GM19099 (cell line): ENCODE results near the gene DNAJC30.
A peak's percentile ranks its signal among the peaks of the same experiment; 100 is the strongest.

ENCODE experiments used
- POLR2A ChIP-seq: IDR thresholded peaks from 3 replicates; pipeline ENCODE4 v1.6.1; 2011; ENCODE audit warnings: low read depth; ENCODE audit not compliant: insufficient read length; ENCODE audit errors: extremely low read depth

DNAJC30 gene

DNA sequence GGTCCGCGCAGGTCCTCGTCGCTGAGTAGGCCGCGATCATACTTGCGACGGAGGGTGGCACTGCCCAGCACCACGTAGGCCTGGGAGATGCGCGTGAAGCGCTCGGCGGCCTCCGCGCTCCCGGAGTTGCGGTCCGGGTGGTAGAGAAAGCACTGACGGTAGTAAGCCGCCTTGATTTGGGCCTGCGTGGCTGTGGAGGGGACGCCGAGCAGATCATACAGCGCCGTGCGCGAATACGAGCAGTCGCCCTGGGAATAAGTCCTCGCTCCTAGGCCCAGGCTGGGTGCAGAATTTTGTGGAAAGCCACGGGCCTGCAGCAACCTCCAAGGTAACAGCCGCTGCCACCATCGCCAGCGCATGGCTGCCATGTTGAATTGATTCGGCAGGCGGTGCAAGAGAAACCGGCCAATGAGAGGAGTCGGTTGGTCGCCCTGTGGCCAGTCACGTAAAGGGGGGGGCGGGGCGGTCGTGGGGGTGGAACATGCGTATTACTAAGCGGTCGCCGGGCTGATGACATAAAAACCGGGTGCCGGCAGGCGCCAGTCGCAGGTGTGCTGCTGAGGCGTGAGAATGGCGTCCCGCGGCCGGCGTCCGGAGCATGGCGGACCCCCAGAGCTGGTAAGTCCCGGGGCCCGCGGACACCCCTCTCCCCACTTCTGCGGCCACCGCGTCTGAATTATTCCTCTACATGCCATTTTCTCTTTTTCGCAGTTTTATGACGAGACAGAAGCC lies at the start of gene DNAJC30, which contains the start of gene BUD23:
TSS of gene DNAJC30 (minus strand) at position 398 of the 732 bp plus-strand sequence. CDS start at position 368, 30 bp downstream.
TSS of gene BUD23 (plus strand) at position 542 of the 732 bp plus-strand sequence. CDS start at position 571, 29 bp downstream.
- TF ChIP-seq POLR2A = peak; percentile 93

DNA sequence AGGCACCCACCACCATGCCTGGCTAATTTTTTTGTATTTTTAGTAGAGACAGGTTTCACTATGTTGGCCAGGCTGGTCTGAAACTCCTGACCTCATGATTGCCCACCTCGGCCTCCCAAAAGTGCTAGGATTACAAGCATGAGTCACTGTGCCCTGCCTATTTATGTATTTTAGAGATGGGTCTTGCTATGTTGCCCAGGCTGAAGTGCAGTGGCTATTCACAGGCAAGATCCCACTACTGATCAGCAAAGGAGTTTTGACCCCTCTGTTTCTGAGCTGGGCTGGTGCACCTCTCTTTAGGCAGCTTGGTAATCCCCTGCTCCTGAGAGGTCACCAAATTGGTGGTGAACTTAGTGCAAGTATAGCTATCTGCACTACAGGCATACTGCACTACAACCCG lies 49.1 kb upstream of the DNAJC30 start:
- TF ChIP-seq POLR2A = no peak

DNA sequence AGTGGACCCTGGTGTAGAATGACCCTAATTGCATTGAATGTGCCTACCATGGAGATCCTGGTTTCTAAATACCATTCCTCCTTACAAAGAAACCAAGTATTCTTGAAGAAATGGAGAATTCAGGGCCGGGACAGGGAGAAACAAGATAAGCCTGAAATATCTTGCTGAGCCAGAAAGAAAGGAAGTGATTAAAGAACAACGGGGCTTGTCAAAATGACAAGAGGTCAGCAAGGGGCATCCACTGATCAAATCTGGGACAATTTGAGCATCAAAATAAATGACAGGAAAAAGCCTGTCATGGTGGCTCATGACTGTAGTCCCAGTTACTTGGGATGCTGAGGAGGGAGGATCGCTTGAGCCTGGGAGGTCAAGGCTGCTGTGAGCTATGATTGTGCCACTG lies 47.2 kb upstream of the DNAJC30 start:
- TF ChIP-seq POLR2A = no peak

DNA sequence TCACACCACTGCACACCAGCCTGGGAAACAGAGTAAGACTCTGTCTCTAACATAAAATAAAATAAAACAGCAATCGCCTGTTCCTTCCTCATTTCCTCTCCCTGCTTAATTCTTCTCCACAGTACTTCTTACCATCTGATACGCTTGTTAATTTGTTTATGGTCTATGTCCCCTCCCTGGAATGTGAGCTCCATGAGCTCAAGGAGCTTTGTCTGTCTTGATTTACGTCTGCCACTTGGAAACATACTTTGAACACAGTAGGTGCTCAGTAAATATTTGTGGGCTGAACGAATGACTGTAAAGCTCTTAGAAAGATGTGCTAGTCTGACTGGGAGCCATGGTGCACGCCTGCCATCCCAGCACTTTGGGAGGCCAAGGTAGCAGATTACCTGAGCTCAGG lies 45.3 kb upstream of the DNAJC30 start:
- no peak for TF ChIP-seq POLR2A

DNA sequence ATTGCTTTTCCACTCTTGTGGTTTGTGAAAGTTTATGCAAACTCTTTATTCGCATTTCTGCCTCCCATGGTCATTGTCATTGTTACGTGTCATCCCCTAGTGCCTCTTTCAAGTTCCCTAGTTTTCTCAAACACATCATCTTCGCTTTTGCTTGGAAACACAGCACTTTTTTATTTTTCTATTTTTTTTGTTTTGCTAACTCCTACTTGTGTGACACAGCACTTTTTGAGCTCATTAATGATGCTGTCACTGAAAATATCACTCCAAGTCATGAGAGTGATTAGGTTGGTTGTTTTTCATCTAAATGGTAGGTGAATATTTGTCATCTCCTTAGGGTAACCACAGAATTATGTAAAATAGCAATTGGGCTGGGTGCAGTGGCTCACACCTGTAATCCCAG lies 44.7 kb upstream of the DNAJC30 start:
- no peak for TF ChIP-seq POLR2A

DNA sequence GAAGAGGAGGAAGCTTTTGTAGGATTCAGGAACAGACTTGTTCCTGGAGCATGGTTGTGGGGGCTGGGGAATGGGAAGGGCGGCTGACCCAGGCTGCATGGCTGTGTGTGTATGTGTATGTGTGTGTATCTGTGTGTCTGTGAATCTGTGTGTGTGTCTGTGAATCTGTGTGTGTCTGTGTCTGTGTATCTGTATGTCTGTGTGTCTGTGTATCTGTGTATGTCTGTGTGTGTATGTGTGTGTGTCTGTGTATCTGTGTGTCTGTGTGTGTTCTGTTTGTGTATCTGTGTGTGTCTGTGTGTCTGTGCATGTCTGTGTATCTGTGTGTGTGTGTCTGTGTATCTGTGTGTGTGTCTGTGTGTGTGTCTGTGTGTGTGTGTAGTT lies 42.8 kb upstream of the DNAJC30 start:
- TF ChIP-seq POLR2A = no peak

DNA sequence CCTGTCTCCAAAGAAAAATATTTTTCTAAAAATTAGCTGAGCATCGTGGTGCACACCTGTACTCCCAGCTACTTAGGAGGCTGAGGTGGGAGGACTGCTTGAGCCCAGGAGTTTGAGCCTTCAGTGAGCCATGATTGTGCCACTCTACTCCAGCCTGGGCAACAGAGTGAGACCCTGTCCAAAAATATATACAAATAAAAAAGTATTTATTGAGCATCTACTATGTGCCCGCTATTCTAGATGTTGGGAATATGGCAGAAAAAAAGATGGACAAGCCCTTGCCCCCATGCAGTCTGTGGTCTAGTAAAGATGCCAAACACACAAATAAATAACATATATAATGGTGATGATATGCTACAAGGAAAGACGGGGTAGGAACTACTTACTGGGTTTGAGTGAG lies 40.6 kb upstream of the DNAJC30 start:
- no peak for TF ChIP-seq POLR2A

DNA sequence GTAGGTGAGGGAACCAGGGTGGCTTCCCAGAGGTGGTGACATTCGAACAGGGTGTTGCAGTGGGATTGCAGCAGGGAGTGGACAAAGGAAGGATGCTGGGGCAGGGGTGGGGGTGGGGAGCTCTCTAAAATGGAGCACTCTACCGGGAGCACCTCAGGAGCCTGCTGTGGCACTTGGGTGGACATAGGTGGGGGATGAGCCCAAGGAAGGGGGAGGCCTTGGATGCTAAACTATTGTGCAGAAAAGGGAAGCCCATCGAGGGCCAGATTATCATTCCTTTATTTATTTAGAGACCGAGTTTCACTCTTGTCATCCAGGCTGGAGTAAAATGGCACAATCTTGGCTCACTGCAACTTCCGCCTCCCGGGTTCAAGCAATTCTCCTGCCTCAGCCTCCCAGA lies 39.5 kb upstream of the DNAJC30 start:
- no peak for TF ChIP-seq POLR2A

DNA sequence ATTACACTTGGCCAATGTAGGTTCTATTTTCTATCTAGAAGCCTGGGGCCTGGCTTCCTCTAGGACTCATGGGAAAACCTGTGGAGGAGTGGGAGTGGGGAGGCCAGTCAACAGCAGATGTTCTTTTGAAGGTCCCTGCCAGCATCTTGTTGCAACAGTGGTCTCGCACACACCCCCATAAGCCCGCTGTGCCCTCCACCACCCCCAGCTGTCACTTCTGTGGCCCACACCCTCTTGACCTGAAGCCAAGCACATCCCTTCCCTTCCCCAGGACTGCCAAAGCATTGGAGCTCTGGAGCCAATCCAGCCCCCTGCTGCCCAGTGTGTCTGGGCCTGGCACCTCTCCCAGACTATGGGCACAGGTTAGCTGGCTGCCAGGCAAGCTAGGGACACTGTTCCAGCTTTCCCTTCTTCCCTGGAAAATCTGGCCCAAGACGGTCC lies 38.1 kb upstream of the DNAJC30 start:
- TF ChIP-seq POLR2A = no peak

DNA sequence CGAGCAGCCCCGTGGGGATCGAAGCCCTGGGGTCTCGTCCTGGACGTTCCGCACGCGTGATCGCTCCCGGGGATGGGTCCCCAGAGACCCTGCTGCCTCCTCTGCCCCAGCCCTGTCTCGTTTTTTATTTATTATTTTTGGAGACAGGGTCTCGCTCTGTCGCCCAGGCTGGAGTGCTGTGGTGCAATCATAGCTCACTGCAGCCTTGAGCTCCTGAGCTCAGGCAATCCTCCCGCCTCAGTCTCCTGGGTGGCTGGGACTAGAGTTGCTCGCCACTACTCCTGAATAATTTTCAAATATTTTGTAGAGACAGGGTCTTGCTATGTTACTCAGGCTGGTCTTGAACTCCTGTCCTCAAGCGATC lies 36.5 kb upstream of the DNAJC30 start:
- TF ChIP-seq POLR2A = no peak

DNA sequence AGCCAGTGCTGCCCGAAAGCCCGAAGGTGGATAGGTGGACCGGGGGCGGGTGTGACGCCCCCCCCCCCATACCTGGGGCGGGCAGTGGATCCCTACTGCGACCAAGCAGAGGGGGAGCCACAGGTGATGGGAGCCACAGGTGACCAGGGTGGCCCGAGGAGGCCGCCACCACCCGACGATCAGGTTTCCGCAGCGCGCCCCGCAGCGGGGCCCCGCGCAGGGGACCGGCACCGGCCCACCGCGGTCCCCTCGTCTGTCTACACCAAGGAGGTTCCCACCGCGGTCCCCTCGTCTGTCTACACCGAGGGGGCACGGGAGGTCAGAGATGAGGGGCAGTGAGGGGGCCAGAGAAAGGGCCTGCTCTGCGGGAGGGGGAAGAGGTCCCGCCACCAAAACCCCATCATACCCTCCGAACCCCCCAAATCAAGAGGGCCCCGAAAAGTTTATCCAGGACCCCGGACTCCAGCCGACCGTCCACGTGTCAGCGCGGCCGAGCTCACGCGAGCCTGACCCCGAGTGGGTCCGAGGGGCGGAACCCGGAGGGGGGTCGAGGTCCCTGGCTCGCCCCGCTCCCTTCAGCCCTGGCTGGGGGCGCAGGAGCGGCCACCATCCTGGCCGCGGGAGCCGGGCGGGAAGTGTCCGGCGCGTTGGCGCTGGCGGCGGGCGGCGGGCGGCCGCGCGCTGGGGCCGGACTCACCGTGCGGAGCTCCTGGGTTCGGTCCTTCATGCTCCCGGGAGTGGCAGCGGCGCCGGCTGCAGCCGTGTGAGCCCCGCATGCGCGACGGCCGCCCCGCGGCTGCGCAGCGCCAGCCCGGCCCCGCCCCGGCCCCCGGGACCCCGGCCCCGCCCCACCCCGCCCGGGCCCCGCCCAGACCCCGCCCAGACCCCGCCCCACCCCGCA lies 35.9 kb upstream of the DNAJC30 start, which contains the start of gene STX1A:
TSS of gene STX1A (minus strand) at position 765 of the 901 bp plus-strand sequence. CDS start at position 727, 38 bp downstream.
- peak; percentile 56 for TF ChIP-seq POLR2A

DNA sequence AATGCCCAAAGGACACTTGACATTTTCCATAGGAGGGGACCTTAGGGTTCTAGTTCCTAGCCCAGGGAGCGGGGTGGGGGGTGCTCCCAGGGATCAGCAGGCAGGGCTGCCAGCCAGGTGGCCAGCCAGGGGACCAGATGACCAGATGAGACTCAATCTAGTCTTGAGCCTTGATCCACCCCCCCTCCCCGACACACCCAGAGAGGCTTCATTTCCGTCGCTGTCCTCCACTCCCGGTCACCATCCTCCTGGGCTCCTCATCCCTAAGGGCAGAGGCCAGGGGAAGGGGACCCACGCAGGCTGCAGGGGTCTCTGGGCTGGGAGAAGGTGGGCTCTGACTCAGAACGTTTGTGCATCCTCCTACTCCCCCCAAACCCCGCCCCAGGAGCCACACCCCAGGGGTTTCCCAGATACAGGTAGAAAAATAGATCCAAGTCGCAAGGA lies 35.2 kb upstream of the DNAJC30 start:
- no peak for TF ChIP-seq POLR2A

DNA sequence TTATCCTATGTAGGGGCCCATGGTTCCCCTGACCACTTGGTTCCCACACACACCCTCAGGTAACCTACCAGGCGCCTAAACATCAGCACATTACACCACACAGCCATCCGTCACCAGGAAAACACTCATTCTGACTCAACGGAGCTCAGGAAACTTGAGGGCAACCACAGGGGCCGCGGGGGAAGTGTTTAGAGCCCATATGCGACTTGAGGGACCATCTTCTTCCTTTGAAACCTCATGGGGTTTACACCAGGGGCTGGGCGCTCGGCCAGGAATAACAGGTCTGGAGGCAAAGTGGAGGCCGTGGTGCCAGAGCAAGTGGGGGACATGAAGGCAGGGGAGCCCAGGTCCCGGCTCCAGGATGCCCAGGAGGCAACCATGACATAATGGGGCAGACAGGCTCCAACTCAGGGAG lies 34.7 kb upstream of the DNAJC30 start:
- no peak for TF ChIP-seq POLR2A

DNA sequence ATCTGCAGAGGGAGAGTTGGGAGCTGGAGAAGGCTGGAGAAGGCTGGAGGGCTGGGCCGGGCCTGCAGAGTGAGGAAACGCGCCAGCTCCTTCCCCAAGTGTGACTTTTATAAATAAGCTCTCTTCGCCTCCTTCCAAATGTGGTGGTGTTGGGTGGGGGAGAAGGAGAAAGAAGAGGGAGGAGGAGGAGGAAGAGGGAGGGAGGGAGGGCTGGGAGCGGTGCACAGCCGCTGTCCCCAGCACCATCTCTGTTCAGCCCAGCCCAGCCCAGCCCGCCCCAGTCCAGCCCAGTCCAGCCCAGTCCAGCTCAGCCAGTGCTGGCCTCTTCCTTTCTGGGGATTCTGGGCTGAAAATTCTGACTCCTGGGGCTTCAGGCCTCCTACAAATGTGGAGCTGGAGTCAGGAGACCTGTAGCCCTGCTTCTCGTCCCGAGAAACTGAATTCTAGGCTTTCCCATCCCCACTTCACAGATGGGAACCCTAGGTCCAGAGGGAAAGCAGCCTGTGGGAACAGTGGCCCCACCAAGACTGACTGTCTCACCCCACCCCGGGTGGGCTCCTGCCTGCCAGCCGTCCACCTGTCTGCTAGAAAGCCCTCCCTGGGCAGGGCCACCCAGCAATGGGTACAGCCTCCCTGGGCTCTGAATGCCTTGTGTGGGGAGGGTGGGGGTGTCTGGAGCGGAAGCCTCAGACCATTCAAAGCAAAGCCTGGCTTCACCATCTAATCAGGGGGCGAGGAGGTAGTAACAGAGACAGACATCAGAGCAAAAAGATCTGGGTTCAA lies 34.0 kb upstream of the DNAJC30 start:
- TF ChIP-seq POLR2A = no peak
